ENCODE data around the gene GRAMD1A.
A peak's percentile ranks its signal among the peaks of the same experiment; 100 is the strongest.

The GRAMD1A gene

DNA sequence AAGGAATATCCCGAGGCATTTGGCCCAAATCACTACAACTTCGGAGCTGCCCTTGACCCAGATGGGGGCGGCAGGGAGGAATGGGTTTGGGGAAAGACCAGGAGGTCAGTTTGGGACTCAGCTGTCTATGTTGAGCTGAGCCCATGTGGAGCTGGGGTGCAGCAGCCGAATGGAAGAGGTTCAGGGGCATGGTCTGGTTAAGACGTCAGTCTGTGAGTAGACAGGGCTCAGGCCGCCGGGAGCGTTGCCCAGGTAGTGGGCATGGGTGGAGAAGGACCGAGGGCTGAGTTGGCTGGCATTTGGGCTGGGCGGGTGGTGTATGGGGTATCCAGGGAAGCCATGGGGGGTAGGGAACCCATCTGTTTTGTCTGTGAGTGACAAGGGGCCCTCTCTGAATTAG, 20.9 kb downstream of the GRAMD1A start:
- H3K27me3 ChIP-seq, result no peaks in the 10 kb centered on the region
- TF ChIP-seq, protein P1, sequence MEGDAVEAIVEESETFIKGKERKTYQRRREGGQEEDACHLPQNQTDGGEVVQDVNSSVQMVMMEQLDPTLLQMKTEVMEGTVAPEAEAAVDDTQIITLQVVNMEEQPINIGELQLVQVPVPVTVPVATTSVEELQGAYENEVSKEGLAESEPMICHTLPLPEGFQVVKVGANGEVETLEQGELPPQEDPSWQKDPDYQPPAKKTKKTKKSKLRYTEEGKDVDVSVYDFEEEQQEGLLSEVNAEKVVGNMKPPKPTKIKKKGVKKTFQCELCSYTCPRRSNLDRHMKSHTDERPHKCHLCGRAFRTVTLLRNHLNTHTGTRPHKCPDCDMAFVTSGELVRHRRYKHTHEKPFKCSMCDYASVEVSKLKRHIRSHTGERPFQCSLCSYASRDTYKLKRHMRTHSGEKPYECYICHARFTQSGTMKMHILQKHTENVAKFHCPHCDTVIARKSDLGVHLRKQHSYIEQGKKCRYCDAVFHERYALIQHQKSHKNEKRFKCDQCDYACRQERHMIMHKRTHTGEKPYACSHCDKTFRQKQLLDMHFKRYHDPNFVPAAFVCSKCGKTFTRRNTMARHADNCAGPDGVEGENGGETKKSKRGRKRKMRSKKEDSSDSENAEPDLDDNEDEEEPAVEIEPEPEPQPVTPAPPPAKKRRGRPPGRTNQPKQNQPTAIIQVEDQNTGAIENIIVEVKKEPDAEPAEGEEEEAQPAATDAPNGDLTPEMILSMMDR (IDR thresholded peaks at IDR 0.05), result no peak
- H3K36me3 ChIP-seq, result peaks cover 65 to 100% (median 94%) of the 10 kb centered on the region in 3 donors
- H3K4me1 ChIP-seq, result no peaks in the 10 kb centered on the region
- intact Hi-C loops (cut with DNase I; ENCODE audit: low total_unique reads), result no loop called here
- no peaks in the 10 kb centered on the region for H3K9me3 ChIP-seq
- no peak for DNase-seq
- no peak overlapping the region for H3K4me3 ChIP-seq
- H3K27ac ChIP-seq, result no peak overlapping the region

DNA sequence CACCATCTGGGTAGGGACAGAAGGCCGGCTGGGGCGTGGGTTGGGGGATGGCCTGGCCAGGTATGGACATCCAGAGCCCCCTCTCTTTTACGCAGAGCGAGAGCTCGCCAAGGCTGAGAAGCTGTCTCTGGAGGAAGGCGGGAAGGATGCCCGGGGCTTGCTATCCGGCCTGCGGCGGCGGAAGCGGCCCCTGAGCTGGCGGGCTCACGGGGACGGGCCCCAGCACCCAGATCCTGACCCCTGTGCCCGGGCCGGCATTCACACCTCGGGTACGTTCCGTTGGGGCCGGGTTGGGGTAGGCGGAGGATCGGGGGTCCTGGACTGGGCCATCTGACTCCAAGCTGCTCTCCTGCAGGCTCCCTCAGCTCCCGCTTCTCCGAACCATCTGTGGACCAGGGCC, 21.5 kb downstream of the GRAMD1A start:
- peaks cover 69 to 100% (median 95%) of the 10 kb centered on the region in 3 donors for H3K36me3 ChIP-seq
- no peak for DNase-seq
- no peaks in the 10 kb centered on the region for H3K4me1 ChIP-seq
- H3K4me3 ChIP-seq, result no peak overlapping the region
- no peaks in the 10 kb centered on the region for H3K9me3 ChIP-seq
- TF ChIP-seq, protein P1 (IDR thresholded peaks at IDR 0.05), result no peak
- H3K27me3 ChIP-seq, result no peaks in the 10 kb centered on the region
- intact Hi-C loops (cut with DNase I; ENCODE audit: low total_unique reads), result no loop called here
- no peak overlapping the region for H3K27ac ChIP-seq

GRCh38 chr19:35022460-35022859, 22.3 kb downstream of the GRAMD1A start:
- no peaks in the 10 kb centered on the region for H3K27me3 ChIP-seq
- H3K4me1 ChIP-seq, result no peaks in the 10 kb centered on the region
- no peak for DNase-seq
- H3K4me3 ChIP-seq, result no peak overlapping the region
- intact Hi-C loops (cut with DNase I; ENCODE audit: low total_unique reads), result no loop called here
- peaks cover 69 to 100% (median 95%) of the 10 kb centered on the region in 3 donors for H3K36me3 ChIP-seq
- no peak overlapping the region for H3K27ac ChIP-seq
- H3K9me3 ChIP-seq, result no peaks in the 10 kb centered on the region
- TF ChIP-seq, protein P1 (IDR thresholded peaks at IDR 0.05), result no peak

DNA sequence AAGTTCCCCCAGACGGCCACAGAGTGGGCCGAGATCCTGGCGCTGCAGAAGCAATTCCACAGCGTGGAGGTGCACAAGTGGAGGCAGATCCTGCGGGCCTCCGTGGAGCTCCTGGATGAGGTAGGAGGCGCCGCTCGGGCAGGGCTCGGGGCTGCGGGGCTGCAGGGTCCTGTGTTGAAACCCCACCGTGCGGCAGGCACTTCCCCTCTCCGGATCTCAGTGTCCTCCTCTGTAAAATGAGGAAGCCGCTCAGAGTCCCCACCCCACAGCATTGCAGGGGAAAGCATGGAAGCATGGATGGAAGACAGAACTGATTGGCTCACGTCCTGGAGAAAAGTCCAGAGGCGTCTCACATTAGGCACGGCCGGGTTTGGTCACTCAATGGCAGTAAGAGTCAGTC, 23.3 kb downstream of the GRAMD1A start:
- peak in 1 of 2 donors; percentile 58 for DNase-seq
- Histone ChIP-seq H3K4me1 (no peaks in the 10 kb centered on the region), H3K4me3 (no peak overlapping the region), H3K36me3 (peaks cover 66 to 100% (median 90%) of the 10 kb centered on the region in 3 donors), H3K27me3 (no peaks in the 10 kb centered on the region), H3K9me3 (no peaks in the 10 kb centered on the region), H3K27ac (no peak overlapping the region)
- intact Hi-C loops (cut with DNase I; ENCODE audit: low total_unique reads), result no loop called here
- TF ChIP-seq, protein P1 (IDR thresholded peaks at IDR 0.05), result no peak

GRCh38 chr19:35024095-35024494, 24.0 kb downstream of the GRAMD1A start:
- DNase-seq, result no peak
- intact Hi-C loops (cut with DNase I; ENCODE audit: low total_unique reads), result no loop called here
- TF ChIP-seq, protein P1 (IDR thresholded peaks at IDR 0.05), result no peak
- peaks cover 60 to 93% (median 84%) of the 10 kb centered on the region in 3 donors for H3K36me3 ChIP-seq
- no peaks in the 10 kb centered on the region for H3K9me3 ChIP-seq
- H3K27me3 ChIP-seq, result no peaks in the 10 kb centered on the region
- H3K27ac ChIP-seq, result no peak overlapping the region
- H3K4me1 ChIP-seq, result no peaks in the 10 kb centered on the region
- no peak overlapping the region for H3K4me3 ChIP-seq

DNA sequence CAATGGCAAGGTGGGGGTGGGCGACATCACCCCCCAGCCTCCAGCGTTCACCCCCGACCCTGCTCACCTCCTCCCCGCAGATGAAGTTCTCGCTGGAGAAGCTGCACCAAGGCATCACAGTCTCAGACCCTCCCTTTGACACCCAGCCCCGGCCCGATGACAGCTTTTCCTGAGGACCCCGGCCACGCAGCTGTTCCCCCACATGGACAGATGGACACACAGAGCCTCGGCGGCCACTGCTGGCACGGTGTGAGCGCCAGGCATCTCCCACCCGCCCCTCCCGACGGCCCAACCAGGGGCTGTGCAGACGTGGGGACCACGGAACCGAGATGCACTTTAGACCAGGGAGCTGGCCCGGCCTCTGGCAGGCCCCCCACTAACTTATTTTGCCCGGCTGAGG, 25.8 kb downstream of the GRAMD1A start:
- H3K36me3 ChIP-seq, result peaks cover 41 to 74% (median 65%) of the 10 kb centered on the region in 3 donors

More for the DNA sequence above, 25.8 kb downstream of the GRAMD1A start:
- intact Hi-C loops (cut with DNase I; ENCODE audit: low total_unique reads), result no loop called here
- H3K4me3 ChIP-seq, result no peak overlapping the region
- peaks cover 0 to 12% (median 7%) of the 10 kb centered on the region in 4 donors for H3K4me1 ChIP-seq
- no peak overlapping the region for H3K27ac ChIP-seq
- DNase-seq, result no peak
- H3K9me3 ChIP-seq, result no peaks in the 10 kb centered on the region
- H3K27me3 ChIP-seq, result no peaks in the 10 kb centered on the region
- TF ChIP-seq, protein P1 (IDR thresholded peaks at IDR 0.05), result no peak

All from tibial artery (tissue), 4 donors.